Endometrium (tissue), 2 donors: ENCODE results near the gene CEND1.

Experiments
- FAIRE-seq: peaks from 2 replicates; lab custom pipeline; 2012; peaks lifted over from hg19 to GRCh38; lab: Jason Lieb, UNC
- donor health status: control.
- donor health status: control.

Gene CEND1

GRCh38 chr11:789943-790342 lies at the start of gene CEND1:
CEND1 (minus strand) TSS chr11:790090; CDS start chr11:788576, 1,514 bp downstream.
- no peak for FAIRE-seq

- no peak for FAIRE-seq
These were observed 49.4 kb upstream of the CEND1 start for GRCh38 chr11:839280-839623.

- FAIRE-seq: no peak
These were observed 48.8 kb upstream of the CEND1 start for GRCh38 chr11:838441-839279.

GRCh38 chr11:837990-838307 lies 48.1 kb upstream of the CEND1 start:
- FAIRE-seq: no peak

GRCh38 chr11:837189-837989 lies 47.5 kb upstream of the CEND1 start:
- FAIRE-seq: no peak

GRCh38 chr11:836700-837099 lies 46.8 kb upstream of the CEND1 start:
- FAIRE-seq: no peak

- no peak for FAIRE-seq
These were observed 46.4 kb upstream of the CEND1 start for GRCh38 chr11:836274-836673.

- FAIRE-seq: no peak
These were observed 44.8 kb upstream of the CEND1 start for GRCh38 chr11:834371-835316.

GRCh38 chr11:833849-834311 lies 44.0 kb upstream of the CEND1 start:
- FAIRE-seq: no peak

GRCh38 chr11:833114-833791 lies 43.4 kb upstream of the CEND1 start:
- no peak for FAIRE-seq

- FAIRE-seq: no peak
These were observed 42.7 kb upstream of the CEND1 start, which contains the start of gene CD151 for GRCh38 chr11:832529-833113. CD151 (plus strand) TSS chr11:832952; CDS start chr11:836070, 3,118 bp downstream.

GRCh38 chr11:831961-832528 lies 42.2 kb upstream of the CEND1 start:
- FAIRE-seq: no peak

GRCh38 chr11:831118-831864 lies 41.4 kb upstream of the CEND1 start:
- no peak for FAIRE-seq

- no peak for FAIRE-seq
These were observed 40.6 kb upstream of the CEND1 start for GRCh38 chr11:830295-831117.

- no peak for FAIRE-seq
These were observed 40.0 kb upstream of the CEND1 start for GRCh38 chr11:829847-830294.

GRCh38 chr11:829176-829846 lies 39.4 kb upstream of the CEND1 start:
- FAIRE-seq: no peak

- FAIRE-seq: no peak
These were observed 38.8 kb upstream of the CEND1 start for GRCh38 chr11:828506-829175.

GRCh38 chr11:827897-828192 lies 38.0 kb upstream of the CEND1 start, which contains the start of gene CRACR2B:
CRACR2B (plus strand) TSS chr11:827919; CDS start chr11:828608, 689 bp downstream.
- no peak for FAIRE-seq
